ENCODE measurements around the gene ARID1B. TPM values are rescaled to one million over a fixed set of nuclear protein-coding genes. Genes with fewer than 3 reads are reported as not detected.

The ARID1B gene
- total and polyA plus RNA-seq, 10 of the 15 experiments (the other 5 are each of a cell fraction or from before 2014, with no cell fraction given), result 24.7 to 133 (median 54.6) TPM

DNA sequence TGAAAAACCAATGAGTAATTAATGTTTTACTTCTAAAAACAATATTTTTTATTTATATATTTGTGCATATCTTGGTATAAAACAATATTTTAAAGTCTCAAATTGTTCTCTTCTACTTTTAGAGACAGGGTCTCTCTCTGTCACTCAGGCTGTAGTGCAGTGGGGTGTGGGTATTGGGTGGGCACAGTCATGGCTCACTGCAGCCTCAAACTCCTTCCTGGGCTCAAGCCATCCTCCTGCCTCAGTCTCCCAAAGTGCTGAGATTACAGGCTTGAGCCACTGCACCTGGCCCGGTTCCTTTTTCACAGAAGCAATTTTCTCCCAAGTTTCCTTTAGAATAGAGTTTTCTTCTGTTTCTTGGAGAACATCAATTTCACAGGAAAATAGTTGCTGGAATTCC lies 443.3 kb downstream of the ARID1B start:
- Histone ChIP-seq H3K79me2 (ENCODE audit: control insufficient read depth, insufficient read depth, low read length) (no peaks in the 10 kb centered on the region), H4K20me1 (ENCODE audit: control insufficient read depth, insufficient read depth) (no peaks in the 10 kb centered on the region), H3K4me1 (ENCODE audit: control insufficient read depth, insufficient read depth, low read length) (peaks cover 10% of the 10 kb centered on the region), H3K4me3 (peak overlapping the region; percentile 60; the same call in 1 of the 2 replicates), H3K27me3 (replicated peaks in 1 of 2; ENCODE audit: control insufficient read depth in 2 of 2, insufficient read depth in 2 of 2, low read length in 1 of 2) (peaks cover 0 to 3% of the 10 kb centered on the region in 2 experiments; a peak in 2 of 4 replicates), H3K27ac (ENCODE audit: control insufficient read depth, insufficient read depth) (no peak overlapping the region), H3K4me2 (ENCODE audit: control insufficient read depth, insufficient read depth) (no peak overlapping the region), H2AFZ (ENCODE audit: control insufficient read depth, low read depth, low read length) (no peak overlapping the region), H3K9me3 (replicated peaks; ENCODE audit: control insufficient read depth, insufficient read depth, low read length) (no peaks in the 10 kb centered on the region), H3K36me3 (ENCODE audit: control insufficient read depth in 2 of 2, insufficient read depth in 2 of 2, low read length in 1 of 2) (no peaks in the 10 kb centered on the region), H3K9ac (ENCODE audit: control insufficient read depth, insufficient read depth, low read length) (no peak overlapping the region)
- in situ Hi-C loops (cut with MboI), result no loop called here
- POLR2A ChIA-PET, result no interaction called here
- TF ChIP-seq, protein P1, sequence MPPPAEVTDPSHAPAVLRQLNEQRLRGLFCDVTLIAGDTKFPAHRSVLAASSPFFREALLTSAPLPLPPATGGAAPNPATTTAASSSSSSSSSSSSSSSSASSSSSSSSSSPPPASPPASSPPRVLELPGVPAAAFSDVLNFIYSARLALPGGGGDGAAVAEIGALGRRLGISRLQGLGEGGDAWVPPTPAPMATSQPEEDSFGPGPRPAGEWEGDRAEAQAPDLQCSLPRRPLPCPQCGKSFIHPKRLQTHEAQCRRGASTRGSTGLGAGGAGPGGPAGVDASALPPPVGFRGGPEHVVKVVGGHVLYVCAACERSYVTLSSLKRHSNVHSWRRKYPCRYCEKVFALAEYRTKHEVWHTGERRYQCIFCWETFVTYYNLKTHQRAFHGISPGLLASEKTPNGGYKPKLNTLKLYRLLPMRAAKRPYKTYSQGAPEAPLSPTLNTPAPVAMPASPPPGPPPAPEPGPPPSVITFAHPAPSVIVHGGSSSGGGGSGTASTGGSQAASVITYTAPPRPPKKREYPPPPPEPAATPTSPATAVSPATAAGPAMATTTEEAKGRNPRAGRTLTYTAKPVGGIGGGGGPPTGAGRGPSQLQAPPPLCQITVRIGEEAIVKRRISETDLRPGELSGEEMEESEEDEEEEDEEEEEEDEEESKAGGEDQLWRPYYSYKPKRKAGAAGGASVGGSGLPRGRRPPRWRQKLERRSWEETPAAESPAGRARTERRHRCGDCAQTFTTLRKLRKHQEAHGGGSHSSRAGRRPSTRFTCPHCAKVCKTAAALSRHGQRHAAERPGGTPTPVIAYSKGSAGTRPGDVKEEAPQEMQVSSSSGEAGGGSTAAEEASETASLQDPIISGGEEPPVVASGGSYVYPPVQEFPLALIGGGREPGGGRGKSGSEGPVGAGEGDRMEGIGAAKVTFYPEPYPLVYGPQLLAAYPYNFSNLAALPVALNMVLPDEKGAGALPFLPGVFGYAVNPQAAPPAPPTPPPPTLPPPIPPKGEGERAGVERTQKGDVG (CRISPR knock-in tag; IDR thresholded peaks at IDR 0.05), result no peak
- TF ChIP-seq RELA (IDR thresholded peaks at IDR 0.05; ENCODE audit: borderline replicate concordance, partially characterized antibody) (no peak), BCL11A (IDR thresholded peaks at IDR 0.05; ENCODE audit: low read depth, low read length) (no peak), MEF2B (IDR thresholded peaks at IDR 0.05; ENCODE audit: partially characterized antibody, poor library complexity, severe bottlenecking) (no peak), TARDBP (IDR thresholded peaks at IDR 0.05; ENCODE audit: borderline replicate concordance) (no peak), SMAD5 (IDR thresholded peaks at IDR 0.05; ENCODE audit: low read depth) (no peak), RCOR1 (conservative IDR thresholded peaks at IDR 0.05; ENCODE audit: low read depth, low read length) (no peak), PML (IDR thresholded peaks at IDR 0.05; ENCODE audit: low read length) (no peak), FOXK2 (IDR thresholded peaks at IDR 0.05) (no peak), NFYA (IDR thresholded peaks at IDR 0.05; ENCODE audit: borderline replicate concordance, low read depth, low read length) (no peak), ETV6 (conservative IDR thresholded peaks at IDR 0.05 in 1 of 2, IDR thresholded peaks at IDR 0.05 in 1 of 2; ENCODE audit: borderline replicate concordance in 1 of 2, low read depth in 1 of 2) (no peak), NR2C1 (IDR thresholded peaks at IDR 0.05) (no peak)
- intact Hi-C loops (cut with micrococcal nuclease; ENCODE audit: unreplicated experiment), result no loop called here
- DNase-seq (ENCODE audit: low read depth, low spot score) (no peak), FAIRE-seq (peak; percentile 7), ATAC-seq (no peak)
- CTCF ChIA-PET, result interaction anchor here (0.6 to 1.7 kb wide), 3 partner anchors 17 to 500 kb away, joined by 3 to 4 read pairs (median 4); no protein-coding TSS in a partner anchor
- BruUV-seq (replicated peaks), result no TSS peak
- SMC1A ChIA-PET (ENCODE audit: uncharacterized antibody, unreplicated experiment), result interaction anchor here (0.6 to 1.1 kb wide), 2 partner anchors 9 to 302 kb away, joined by 3 to 4 read pairs; no protein-coding TSS in a partner anchor
- 32% methylated on average over 1 of the region's 1 CpG for WGBS (ENCODE audit: insufficient coverage, insufficient replicate concordance, low lambda C conversion rate, missing lambda C conversion rate)
- RAD21 ChIA-PET (ENCODE audit: unreplicated experiment), result interaction anchor here (1.8 kb wide), 1 partner anchor 655 kb away, joined by 4 read pairs; no protein-coding TSS in a partner anchor

Measured in GM12878 (cell line).